Keratinocyte (primary cell): ENCODE results near the gene MAGED2. TPM values are rescaled to one million over a fixed set of nuclear protein-coding genes. Genes with fewer than 3 reads are reported as not detected.

Experiments used
- DNase-seq: peaks from one replicate; pipeline ENCODE4 v3.0.0-alpha.2; 2011; ENCODE audit warnings: low read depth, missing footprints, low spot score
- FAIRE-seq: peaks from 2 replicates; lab custom pipeline; 2011; peaks lifted over from hg19 to GRCh38; lab: Jason Lieb, UNC
- H2AFZ ChIP-seq: 2 replicates; pipeline ENCODE4 v1.6.0; 2012; ENCODE audit warnings: low read length, control low read depth, inconsistent platforms; ENCODE audit not compliant: control insufficient read depth
- H3K27ac ChIP-seq: 2 replicates; pipeline ENCODE4 v1.5.1; 2011; ENCODE audit warnings: low read length; ENCODE audit not compliant: control insufficient read depth, insufficient read depth
- H3K27me3 ChIP-seq: 3 replicates; pipeline ENCODE4 v1.6.0; 2011; ENCODE audit warnings: low read length; ENCODE audit not compliant: control insufficient read depth, insufficient read depth; ENCODE audit errors: extremely low read depth
- H3K36me3 ChIP-seq, 2 experiments: 2 replicates in 1 of 2; 3 replicates in 1 of 2; pipeline ENCODE4 v1.5.1; 2011; ENCODE audit warnings: low read length in 2 of 2, mild to moderate bottlenecking in 1 of 2; ENCODE audit not compliant: control insufficient read depth in 2 of 2, insufficient read depth in 2 of 2; ENCODE audit errors: extremely low read depth in 1 of 2
- H3K4me1 ChIP-seq: 3 replicates; pipeline ENCODE4 v1.5.1; 2011; ENCODE audit warnings: low read length; ENCODE audit not compliant: control insufficient read depth, insufficient read depth; ENCODE audit errors: extremely low read depth
- H3K4me2 ChIP-seq: 3 replicates; pipeline ENCODE4 v1.6.0; 2011; ENCODE audit warnings: low read depth, low read length; ENCODE audit not compliant: control insufficient read depth, insufficient read depth; ENCODE audit errors: extremely low read depth
- H3K4me3 ChIP-seq, 3 experiments: fragments of 200-600 bp in 1 of 3; sonication (generic) in 1 of 3; 2 replicates in 2 of 3; 3 replicates in 1 of 3; pipeline ENCODE4 v1.5.1; 2011 to 2016; ENCODE audit warnings: low read length in 3 of 3, mild to moderate bottlenecking in 3 of 3, control low read depth in 2 of 3, inconsistent platforms in 1 of 3, low read depth in 1 of 3, mixed read lengths in 1 of 3, mixed run types in 1 of 3, moderate library complexity in 1 of 3; ENCODE audit not compliant: control insufficient read depth in 2 of 3, insufficient read depth in 2 of 3; ENCODE audit errors: extremely low read depth in 1 of 3
- H3K79me2 ChIP-seq: 2 replicates; pipeline ENCODE4 v1.6.0; 2012; ENCODE audit warnings: low read length; ENCODE audit not compliant: control insufficient read depth, insufficient read depth
- H3K9ac ChIP-seq: 3 replicates; pipeline ENCODE4 v1.6.0; 2011; ENCODE audit warnings: low read length; ENCODE audit not compliant: control insufficient read depth, insufficient read depth; ENCODE audit errors: extremely low read depth
- H3K9me1 ChIP-seq: 3 replicates; pipeline ENCODE4 v1.6.0; 2011; ENCODE audit warnings: low read length; ENCODE audit not compliant: control insufficient read depth, insufficient read depth; ENCODE audit errors: extremely low read depth
- H3K9me3 ChIP-seq: 2 replicates; pipeline ENCODE4 v1.5.1; 2012; ENCODE audit warnings: low read depth, low read length; ENCODE audit not compliant: control insufficient read depth
- H4K20me1 ChIP-seq: 3 replicates; pipeline ENCODE4 v1.6.0; 2011; ENCODE audit warnings: low read length; ENCODE audit not compliant: control insufficient read depth, insufficient read depth; ENCODE audit errors: extremely low read depth
- CTCF ChIP-seq, 3 experiments: IDR thresholded peaks in 1 of 3; conservative IDR thresholded peaks in 1 of 3; optimal IDR thresholded peaks in 1 of 3; 2 replicates in 2 of 3; 3 replicates in 1 of 3; pipeline versions ENCODE3 to v1.5.1; 2011; ENCODE audit warnings: low read length in 3 of 3, mild to moderate bottlenecking in 3 of 3, moderate library complexity in 2 of 3, control low read depth in 1 of 3, inconsistent platforms in 1 of 3; ENCODE audit not compliant: insufficient read depth in 2 of 3; ENCODE audit errors: extremely low read depth in 1 of 3
- EZH2 ChIP-seq: IDR thresholded peaks from one replicate; pipeline ENCODE4 v1.6.1; 2012; ENCODE audit warnings: inconsistent platforms, mild to moderate bottlenecking, low read length, moderate library complexity
- dilution Hi-C: fragments of 300-500 bp; cut with MboI; formaldehyde crosslinking; loops from one replicate; pipeline ENCODE4 v1.7.0; 2020; ENCODE audit warnings: low sequenced_read_pairs; ENCODE audit not compliant: extremely low pct_ligation_motif_present
- polyA plus RNA-seq, 5 experiments: library from polyadenylated mRNA; depleted of rRNA in 3 of 5; stranded (reverse) in 3 of 5; stranded (forward) in 1 of 5; unstranded in 1 of 5; fragments of >200 nt; gene quantifications; 1 replicate in 1 of 5; 2 replicates in 3 of 5; 3 replicates in 1 of 5; pipeline versions ENCODE4 v1.2.1 to v1.2.3, GENCODE V29; 2011 to 2012; ENCODE audit warnings: missing spikeins in 2 of 5, low read depth in 1 of 5, low replicate concordance in 1 of 5

Gene MAGED2
- polyA plus RNA-seq, 1 donor (not counting 4 experiments of a cell fraction or from before 2014, with no cell fraction given): 77.5 TPM

GRCh38 chrX:54821310-54821709, 13.8 kb downstream of the MAGED2 start:
- H3K27ac ChIP-seq: no peak overlapping the region
- no peak overlapping the region for H3K4me2 ChIP-seq
- H3K36me3 ChIP-seq: no peaks in the 10 kb centered on the region
- no peaks in the 10 kb centered on the region for H3K27me3 ChIP-seq
- dilution Hi-C loops: no loop called here
- DNase-seq: no peak
- FAIRE-seq: no peak
- no peaks in the 10 kb centered on the region for H3K9me1 ChIP-seq
- no peak overlapping the region for H3K9ac ChIP-seq
- H3K79me2 ChIP-seq: no peaks in the 10 kb centered on the region
- H3K4me3 ChIP-seq: no peak overlapping the region
- no peaks in the 10 kb centered on the region for H3K4me1 ChIP-seq
- H3K9me3 ChIP-seq: no peaks in the 10 kb centered on the region
- H2AFZ ChIP-seq: no peak overlapping the region
- TF ChIP-seq EZH2: no peak
- TF ChIP-seq CTCF (optimal IDR thresholded peaks at IDR 0.05 in 1 of 3, IDR thresholded peaks at IDR 0.05 in 1 of 3, conservative IDR thresholded peaks at IDR 0.05 in 1 of 3; ENCODE audit: extremely low read depth in 1 of 3, insufficient read depth in 2 of 3, low read length in 3 of 3): no peak
- H4K20me1 ChIP-seq: no peaks in the 10 kb centered on the region

GRCh38 chrX:54824195-54824594, 16.6 kb downstream of the MAGED2 start:
- H3K4me3 ChIP-seq: no peak overlapping the region
- no peak for FAIRE-seq
- H3K9me3 ChIP-seq: no peaks in the 10 kb centered on the region
- no peaks in the 10 kb centered on the region for H4K20me1 ChIP-seq
- no peak overlapping the region for H3K9ac ChIP-seq
- H3K27ac ChIP-seq: no peak overlapping the region
- no peak overlapping the region for H3K4me2 ChIP-seq
- H3K36me3 ChIP-seq: no peaks in the 10 kb centered on the region
- no peak for DNase-seq
- dilution Hi-C loops: no loop called here
- H3K9me1 ChIP-seq: no peaks in the 10 kb centered on the region
- no peaks in the 10 kb centered on the region for H3K4me1 ChIP-seq
- H2AFZ ChIP-seq: no peak overlapping the region
- no peak for TF ChIP-seq EZH2
- no peak for TF ChIP-seq CTCF (optimal IDR thresholded peaks at IDR 0.05 in 1 of 3, IDR thresholded peaks at IDR 0.05 in 1 of 3, conservative IDR thresholded peaks at IDR 0.05 in 1 of 3; ENCODE audit: extremely low read depth in 1 of 3, insufficient read depth in 2 of 3, low read length in 3 of 3)
- H3K27me3 ChIP-seq: no peaks in the 10 kb centered on the region
- H3K79me2 ChIP-seq: no peaks in the 10 kb centered on the region
